ENCODE measurements around the gene ERG.

DNA sequence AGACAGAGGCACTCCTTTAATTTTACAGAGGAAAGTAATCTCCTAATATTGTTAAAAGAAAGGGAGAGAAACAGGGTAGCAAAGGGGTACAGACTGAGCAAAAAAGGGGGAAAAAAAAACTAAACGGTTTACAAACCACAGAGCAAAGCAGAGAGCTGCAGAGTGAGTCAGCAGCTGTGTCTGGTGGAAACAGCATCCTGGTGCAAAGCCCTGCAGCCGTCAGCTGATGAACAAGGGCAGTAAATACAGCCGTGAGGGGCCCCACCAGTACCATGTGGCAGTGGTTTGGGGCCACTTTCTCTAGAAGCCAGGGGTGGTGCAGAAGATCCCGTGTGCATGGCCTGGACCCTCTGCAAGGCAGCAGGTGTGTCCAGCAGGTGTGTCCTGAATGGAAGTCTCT lies 111.3 kb downstream of the ERG start:
- no peak for TF ChIP-seq POLR2A (IDR thresholded peaks at IDR 0.05; ENCODE audit: low read length)
- TF ChIP-seq GATA1 (IDR thresholded peaks at IDR 0.05; ENCODE audit: low read depth, low read length), result no peak
